ENCODE results near the gene PPIE.

Gene PPIE

DNA sequence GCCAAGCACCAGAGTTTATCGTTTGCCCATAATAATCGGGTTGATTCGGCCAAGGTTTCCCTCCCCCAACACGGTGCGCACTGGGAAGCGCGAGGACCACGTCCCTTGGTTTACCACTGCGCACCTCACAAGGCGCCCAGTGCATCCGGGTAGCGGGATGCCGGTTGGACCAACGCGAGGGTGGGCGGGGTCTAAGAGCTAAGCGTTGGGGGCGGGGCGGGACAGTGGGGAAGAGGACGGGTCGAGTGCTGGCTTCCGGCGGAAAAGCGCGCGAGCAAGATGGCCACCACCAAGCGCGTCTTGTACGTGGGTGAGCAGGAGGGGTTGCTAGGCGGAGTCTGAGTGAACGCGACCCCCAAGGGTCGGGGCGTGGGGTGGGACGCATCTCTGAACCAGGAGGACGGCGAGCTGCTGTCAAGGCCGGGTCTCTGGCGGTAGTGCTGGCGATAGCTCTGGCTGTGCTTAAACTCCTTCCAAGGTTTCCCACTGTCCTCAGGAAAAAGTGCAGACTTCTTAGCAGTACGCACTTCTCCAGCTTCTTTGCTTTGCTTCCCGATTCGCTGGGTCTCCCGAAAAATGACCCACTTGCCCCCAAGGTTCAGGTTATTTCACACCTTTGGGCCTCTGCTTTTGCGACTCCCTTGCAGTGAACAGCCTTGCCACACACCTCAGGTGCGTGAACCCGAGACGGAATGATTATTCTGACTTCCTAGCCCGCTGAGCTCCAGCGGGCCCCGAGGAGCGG lies at the start of gene PPIE:
PPIE (plus strand) TSS at position 261 of the 745 bp plus-strand sequence; CDS start at position 280, 19 bp downstream.
- peak; percentile 97 for DNase-seq (ENCODE audit: low spot score)

DNA sequence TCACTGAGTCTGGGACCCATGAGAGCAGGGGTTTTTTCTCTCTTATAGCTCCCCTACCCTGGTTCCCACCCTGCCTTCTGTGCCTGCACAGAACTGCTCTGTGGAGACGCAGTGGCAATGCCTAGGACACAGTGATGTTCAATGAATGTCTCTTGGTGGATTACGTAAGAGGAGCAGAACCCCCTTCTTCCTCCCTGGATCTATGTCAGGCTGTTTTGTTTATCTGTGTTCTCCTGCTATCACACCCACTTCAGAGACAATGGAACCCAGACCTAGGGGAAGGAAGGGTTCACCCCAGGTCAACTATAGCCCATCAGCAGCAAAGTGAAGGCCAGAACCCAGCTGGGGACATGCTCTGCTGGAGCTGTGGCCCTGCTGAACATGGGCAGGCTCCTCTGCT lies 49.5 kb upstream of the PPIE start:
- no peak for DNase-seq (ENCODE audit: low spot score)

DNA sequence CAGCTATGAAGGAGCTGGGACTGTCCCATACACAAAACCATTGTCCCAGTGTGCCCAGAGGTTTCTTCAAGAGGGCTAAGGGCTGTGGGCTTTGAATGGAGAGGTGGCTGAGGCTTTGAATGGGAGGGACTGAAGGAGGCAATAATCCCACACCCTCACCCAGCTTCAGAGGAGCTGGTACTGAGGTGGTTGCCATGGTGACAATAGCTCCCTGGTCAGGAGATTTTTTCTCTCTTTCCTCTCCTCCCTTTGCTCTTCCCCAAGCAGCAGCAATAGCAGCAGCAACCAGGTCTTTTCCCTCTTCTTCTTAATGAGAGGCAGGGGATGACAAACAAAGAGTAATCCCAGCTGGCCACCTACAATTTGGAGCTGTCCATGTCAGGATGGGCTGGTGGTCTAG lies 49.0 kb upstream of the PPIE start:
- DNase-seq (ENCODE audit: low spot score) = no peak

DNA sequence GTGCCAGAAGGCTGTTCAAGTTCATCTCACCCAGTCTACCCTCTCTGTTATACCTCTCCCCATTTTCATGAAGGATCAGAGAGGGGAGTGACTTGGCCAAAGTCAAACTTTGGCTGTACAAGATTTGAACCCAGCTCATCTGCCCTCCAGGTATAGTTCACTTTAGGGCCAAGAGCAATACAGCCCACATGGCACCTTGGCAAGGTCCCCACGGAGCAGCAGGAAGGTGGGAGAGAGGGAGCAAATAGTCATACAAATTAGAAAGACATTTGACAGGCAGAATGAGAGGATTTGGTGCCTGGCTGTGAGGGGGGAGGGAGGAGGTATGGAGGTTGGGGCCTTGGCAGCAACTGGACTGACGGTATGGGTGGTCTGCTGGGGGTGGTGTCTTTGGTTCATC lies 48.5 kb upstream of the PPIE start:
- DNase-seq (ENCODE audit: low spot score) = no peak

DNA sequence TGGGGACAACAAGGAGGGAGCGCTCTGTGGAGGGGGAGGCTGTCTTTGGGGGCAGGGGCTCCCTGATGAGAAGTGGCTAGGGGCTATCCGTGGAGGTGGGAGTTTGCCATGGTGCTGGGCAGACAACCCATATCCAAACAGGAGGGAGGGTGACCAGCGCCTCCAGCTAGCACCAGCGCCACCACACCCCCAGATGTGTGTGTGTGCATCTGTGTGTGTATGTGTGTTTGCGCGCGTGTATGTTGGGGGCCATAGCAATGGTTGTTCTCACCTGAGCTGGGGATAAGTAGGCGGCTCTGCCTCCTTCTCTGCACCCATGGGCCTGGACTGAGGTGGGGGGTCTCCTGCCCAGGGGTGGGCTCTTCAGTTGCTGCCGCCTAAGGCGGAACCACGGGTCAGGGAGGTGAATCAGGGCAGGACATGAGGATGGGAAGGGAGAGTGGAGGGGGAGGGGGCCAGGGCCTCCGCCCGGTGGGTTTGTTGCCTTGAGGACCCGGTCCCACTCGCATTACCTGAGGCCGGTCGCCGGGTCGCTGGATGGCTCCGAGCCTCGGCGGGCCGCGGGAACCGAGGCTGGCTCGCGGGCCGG lies 47.8 kb upstream of the PPIE start:
- no peak for DNase-seq (ENCODE audit: low spot score)

DNA sequence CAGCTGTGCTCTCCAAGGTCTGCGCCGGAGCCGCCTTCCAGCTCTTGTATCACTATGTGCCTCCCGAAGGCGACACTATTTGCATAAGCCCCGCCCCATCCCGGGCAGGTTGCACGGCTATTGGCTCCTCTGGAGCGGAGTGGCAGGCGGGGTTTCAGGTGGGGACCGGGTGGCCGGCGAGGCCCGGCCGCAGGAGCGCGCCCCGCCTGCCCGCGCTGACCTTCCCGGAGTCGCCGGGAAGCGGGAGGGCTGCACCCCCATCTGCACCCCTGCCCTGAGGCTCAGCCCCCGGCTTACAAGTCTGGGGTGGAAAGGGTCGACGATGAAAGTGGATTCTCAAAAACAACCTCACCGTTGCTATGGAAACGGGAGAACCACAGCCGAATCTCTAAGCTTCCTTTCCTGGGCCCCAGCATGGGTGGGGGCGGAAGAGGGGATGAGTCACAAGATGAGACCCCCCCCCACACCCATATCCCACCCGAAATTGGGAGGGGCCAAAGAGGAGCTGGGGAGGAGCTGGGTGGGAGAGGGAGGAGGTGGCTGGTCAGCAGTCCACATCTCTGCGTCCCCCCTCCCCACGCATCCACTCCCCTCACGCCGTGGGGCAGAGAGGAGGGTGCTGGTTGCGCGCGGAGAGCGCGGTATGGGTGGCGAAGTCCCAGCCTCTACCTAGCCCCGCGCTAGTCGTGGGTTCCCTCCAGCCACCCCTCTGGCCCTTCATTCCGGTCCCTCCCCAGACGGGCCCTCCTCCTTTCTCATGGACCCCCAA lies 47.1 kb upstream of the PPIE start, which contains the start of gene HPCAL4:
HPCAL4 (minus strand) TSS at position 51 of the 769 bp plus-strand sequence. CDS start 6,830 bp downstream, outside the sequence.
- peak; percentile 76 for DNase-seq (ENCODE audit: low spot score)

DNA sequence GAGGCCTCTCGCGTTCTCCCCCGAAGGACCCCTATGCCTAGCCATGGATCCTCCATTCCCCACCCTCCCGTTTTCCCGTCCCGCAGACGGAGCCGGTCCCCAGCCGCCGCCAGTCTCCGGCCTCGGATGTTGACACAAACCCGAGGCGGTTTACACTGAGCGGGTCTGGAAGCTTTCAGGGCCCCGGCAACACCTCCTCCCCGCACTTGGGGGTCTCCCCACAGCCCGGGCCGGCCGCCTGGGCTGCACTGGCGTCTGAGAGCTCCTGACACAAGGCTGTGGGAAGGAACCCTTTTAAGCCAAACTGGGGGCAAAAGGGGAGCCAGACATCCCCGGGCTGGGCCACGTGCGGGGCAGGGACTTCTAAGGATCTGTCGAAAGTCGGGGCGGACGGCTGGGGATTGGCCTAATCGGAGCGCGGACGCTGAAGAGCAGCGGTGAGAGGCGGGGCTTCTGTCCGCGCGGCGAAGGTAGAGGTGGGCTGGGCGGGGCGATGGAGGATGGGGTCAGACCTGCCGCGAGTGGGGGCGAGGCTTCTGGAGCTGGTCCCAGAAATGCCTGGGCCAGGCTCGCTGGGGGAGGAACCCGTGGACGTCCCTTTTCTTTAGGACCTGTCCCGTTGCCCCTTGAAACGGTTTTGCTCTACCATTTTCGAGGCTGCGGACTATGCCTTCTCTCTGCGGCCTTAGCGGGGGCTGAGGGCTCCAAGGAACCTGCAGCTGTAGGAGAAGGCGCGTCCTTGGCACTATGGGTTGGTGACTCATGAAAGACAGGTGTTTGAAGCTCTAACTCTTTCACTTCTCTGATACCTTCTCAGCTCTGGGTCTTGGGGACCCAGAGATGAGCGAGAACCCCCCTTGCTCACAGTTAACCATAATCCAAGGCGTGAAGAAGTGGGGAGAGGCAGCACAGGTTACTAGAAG lies 46.3 kb upstream of the PPIE start:
- no peak for DNase-seq (ENCODE audit: low spot score)

DNA sequence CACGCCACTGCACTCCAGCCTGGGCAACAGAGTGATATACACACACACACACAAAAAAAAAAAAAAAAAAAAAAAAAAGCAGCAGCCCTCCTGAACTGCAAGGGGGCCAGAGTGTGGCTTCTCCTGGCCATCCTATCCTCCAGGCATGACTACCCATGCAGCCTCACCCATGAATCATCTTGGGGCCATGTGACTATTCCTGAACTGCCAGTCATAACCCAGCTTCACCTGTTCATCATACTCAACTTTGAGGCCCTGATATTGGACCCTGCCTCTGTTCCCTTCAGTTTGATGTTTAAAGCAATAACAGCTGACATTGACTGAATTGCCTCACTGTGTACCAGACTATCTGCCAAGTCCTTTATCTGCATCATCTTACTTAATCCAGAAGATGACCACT lies 44.7 kb upstream of the PPIE start:
- DNase-seq (ENCODE audit: low spot score) = no peak

DNA sequence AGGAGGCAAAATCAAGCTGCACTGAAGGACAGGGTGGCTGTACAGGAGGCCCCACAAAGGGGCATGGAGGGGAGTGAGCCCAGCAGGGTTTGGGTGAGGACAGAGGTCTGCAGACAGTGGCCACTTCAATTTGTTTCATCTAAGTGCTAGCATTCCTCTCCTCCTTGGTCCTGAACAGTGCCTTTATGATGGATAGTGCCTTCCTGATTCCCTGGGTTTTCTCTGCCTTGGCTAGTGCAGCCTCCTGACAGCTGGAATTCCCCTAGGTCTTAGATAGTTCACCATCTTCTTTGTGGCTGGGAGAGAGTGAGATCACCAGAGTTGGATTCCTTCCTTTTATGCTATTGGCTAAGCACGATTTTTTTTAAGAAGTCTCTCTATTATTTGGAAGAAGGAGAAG lies 43.7 kb upstream of the PPIE start:
- DNase-seq (ENCODE audit: low spot score) = no peak

DNA sequence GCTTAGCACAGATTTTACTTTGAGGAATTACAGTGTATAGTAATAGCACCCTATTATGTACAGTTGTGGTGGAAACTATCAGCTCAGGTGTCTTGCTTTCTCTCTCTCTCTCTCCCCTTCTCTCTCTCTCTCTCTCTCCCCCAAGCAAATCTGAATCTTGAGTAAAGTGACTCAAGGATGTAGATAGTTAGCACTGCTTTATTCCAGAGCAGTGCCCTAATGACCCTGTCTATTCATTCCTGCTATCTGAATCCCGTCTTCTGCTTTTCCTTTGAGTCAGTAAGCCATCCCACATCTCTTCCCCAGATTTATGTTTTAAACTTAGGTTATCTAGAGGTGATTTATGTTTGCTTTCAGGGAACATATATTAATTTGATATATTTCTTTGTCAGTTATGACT lies 42.2 kb upstream of the PPIE start:
- no peak for DNase-seq (ENCODE audit: low spot score)

DNA sequence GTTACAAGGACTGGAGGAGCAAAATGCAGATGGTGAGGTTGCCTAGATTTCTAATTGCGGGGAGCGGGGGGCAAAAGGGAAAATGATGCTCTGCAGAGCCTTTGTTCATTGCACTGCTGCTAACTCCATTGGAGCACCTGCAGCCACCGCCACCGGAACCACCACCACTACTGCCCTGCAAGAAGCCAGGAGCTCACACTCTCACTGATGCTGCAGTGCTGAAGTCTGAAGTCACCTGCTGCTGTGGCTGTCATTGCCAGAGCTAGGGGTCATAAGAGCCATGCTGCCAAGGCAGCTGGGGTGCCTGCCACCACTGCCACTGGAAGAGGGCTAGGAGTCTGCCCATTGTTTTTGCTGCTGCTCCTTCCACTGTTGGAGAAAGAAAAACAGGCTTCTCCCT lies 40.1 kb upstream of the PPIE start:
- no peak for DNase-seq (ENCODE audit: low spot score)

DNA sequence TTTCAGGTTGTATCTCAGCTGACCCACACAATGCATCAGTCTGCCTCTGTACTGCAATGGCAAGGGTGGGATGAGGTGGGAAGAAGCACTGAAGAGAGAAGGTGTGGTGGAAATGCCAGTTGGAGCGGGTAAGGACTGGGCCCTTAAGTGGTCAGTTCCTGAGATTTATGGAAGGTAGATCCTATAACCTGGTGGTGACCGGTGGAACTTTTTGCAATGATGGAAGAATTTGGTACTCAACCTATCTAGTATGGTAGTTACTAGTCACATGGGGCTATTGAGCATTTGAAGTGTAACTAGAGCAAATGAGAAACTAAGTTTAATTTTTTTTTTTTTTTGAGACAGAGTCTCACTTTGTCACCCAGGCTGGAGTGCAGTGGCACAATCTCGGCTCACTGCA lies 39.3 kb upstream of the PPIE start:
- no peak for DNase-seq (ENCODE audit: low spot score)

DNA sequence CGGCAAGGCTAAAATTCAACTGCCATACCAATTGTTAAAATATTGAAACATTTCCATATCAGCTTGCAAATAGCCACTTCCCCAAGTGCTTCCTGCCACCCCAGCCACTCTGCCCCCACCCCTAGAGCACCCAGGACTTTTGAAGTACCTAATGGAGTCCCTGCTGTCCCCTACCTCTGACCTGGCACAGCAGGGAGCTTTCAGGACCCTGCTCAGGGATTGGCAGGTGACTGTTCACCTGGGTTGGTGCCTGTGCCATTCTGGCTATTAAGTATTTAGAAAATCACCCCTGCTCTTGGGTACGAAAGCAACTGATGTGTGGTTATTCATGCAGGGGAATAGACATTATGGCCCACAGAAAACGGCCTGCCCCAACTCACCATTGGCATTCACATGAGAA lies 38.3 kb upstream of the PPIE start:
- DNase-seq (ENCODE audit: low spot score) = no peak

DNA sequence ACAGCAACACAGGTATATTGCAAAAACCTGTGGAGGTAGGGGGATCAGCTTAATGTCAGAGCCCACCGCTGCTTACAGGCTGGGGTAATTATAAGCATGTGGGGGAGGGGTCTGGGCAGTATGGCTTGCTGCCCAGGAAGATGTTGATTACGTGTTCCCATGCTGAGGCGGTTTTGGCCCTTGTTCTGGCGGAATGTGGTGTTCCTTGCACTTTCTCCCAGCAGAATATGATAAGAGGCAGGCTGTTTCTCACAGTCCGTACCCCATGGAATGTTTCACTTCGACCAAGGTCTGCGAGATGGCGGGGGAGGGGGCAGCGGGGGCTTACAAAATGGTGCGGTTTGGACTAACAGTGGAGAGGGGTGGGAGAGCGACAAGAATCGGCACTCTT lies 37.6 kb upstream of the PPIE start:
- DNase-seq (ENCODE audit: low spot score) = no peak

DNA sequence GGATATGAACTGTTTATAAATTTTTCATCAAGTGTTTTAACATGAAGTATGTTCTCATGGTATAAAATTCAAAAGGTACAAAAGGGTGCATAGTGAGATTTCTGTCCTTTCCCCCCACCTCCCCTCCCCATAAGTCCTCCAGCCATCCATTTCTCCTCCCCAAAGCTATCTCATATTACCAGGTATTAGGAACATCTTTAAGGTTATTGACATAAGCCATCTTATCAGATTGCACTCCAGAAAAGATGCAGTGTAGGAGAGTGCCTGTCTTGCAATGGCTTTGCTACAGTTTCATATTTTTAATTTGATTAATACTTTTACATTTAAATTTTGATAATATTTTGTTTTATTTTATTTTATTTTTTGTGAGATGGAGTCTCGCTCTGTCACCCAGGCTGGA lies 33.9 kb upstream of the PPIE start:
- DNase-seq (ENCODE audit: low spot score) = no peak

DNA sequence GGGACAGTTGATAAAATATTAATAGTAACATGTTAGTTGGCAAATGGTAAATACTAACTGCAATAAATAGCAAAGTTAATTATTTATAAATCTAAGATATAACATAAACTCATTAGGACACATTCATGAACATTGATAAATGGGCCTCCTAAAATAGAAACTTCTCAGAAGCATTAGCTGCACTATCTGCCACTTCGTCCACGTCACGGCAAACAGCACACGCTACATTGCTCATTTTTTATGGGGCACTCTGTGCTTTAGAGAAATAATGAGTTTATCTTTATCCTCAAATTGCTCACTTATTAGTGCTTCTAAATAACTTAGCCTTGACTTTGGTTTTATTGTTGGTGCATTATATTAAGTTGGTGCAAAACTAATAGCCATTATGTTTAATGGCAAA lies 31.2 kb upstream of the PPIE start:
- no peak for DNase-seq (ENCODE audit: low spot score)

DNA sequence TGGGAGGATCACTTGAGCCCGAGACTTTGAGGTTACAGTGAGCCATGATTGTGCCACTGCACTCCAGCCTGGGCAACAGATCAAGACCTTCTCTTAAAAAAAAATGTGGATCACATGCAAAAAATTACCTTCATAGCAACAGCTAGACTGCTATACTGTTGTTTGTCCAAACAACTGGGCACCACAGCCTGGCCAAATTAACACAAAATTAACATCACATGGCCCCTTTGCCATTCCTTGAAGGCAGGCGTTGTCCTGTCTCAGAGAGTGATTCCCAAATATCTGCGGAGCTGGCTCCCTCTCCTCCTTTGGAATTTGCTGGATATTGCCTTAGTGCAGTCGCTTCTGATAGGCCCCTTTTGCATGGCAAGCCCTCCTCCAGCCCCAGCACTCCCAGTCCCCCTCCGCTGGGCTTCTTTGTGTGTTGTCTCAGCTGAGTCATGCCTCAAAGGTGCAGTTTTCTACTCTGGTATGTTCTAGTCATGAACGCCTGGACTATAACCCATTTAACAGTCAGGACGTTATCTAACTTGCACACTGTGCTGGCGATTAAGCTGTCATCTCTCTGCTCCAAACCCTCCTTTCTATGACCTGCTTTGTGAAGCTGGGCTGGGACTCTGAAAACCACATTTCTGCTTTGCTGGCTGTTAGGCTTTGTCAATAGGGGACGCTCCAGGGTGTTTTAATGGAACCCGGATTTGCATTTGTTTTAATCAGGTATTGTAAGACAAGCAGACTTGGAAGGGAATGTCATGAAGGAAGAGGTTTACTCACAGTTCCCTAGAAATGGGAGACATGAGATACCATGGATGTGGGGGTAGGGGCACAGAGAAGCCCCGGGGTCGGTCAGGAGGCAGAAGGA lies 27.3 kb upstream of the PPIE start:
- no peak for DNase-seq (ENCODE audit: low spot score)

DNA sequence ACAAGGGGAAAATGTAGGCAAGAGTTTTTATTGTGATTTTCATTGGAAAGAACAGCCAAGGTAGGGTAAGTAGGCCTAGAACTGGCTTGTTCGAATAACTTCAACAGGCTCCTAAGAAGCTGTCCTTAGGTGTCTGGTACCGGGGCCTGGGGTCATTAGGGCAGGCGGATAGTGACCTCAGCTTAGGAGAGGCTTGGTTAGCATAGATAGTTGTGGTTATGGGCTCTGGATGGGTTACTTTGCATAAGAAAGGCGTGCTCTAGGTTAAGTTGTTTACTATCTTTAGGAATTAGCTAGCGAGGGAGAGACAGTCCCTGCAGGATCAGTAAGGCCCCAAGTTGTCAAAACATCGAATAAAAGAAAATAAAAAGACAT lies 26.7 kb upstream of the PPIE start:
- DNase-seq (ENCODE audit: low spot score) = no peak

DNA sequence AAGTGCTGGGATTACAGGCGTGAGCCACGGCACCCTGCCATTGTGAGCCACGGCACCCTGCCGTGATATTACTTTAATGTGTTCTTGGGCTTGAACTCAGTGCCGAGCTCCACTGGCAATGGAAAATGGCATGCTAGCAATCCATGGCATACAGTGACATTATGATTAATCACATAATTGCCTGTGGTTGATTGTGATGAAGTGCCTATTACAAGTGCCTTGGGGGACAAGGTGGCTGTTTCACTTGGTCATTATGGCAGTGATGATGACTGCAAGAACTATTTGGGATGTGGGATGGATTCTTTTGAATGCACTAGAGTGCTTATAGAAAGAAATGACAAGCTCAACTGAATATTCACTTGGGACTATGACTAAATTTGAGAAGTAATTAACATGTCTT lies 25.1 kb upstream of the PPIE start:
- no peak for DNase-seq (ENCODE audit: low spot score)

DNA sequence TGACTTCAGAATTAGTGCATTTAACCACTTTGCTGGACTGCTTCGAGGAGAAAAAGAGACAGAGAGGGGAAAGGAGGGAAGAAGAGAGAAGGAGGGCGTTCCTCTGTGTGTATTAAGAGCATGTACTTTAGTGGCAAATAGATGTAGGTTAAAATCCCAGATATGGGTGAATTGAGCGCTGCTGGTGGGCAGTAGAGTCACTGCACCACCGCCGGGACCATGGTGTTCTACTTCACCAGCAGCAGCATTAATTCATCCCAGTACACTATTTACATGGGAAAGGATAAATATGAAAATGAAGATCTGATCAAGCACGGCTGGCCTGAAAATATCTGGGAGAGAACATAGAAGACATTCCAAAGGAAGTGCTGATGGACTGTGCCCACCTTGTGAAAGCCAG lies 20.9 kb upstream of the PPIE start:
- DNase-seq (ENCODE audit: low spot score) = no peak
